Astrocyte (in vitro differentiated cells and primary cell): ENCODE data around the gene SELENOO.

Experiments
- EZH2 ChIP-seq: IDR thresholded peaks from 2 replicates; pipeline ENCODE4 v1.6.1; 2012; ENCODE audit warnings: mild to moderate bottlenecking, low read length, inconsistent platforms; ENCODE audit not compliant: insufficient read depth
- TF ChIP-seq, protein P1 (sequence below): IDR thresholded peaks from 2 replicates; pipeline ENCODE4 v1.5.1; 2011; ENCODE audit warnings: low read depth, mild to moderate bottlenecking, inconsistent platforms, low read length, moderate library complexity; ENCODE audit not compliant: insufficient read depth

DNA sequence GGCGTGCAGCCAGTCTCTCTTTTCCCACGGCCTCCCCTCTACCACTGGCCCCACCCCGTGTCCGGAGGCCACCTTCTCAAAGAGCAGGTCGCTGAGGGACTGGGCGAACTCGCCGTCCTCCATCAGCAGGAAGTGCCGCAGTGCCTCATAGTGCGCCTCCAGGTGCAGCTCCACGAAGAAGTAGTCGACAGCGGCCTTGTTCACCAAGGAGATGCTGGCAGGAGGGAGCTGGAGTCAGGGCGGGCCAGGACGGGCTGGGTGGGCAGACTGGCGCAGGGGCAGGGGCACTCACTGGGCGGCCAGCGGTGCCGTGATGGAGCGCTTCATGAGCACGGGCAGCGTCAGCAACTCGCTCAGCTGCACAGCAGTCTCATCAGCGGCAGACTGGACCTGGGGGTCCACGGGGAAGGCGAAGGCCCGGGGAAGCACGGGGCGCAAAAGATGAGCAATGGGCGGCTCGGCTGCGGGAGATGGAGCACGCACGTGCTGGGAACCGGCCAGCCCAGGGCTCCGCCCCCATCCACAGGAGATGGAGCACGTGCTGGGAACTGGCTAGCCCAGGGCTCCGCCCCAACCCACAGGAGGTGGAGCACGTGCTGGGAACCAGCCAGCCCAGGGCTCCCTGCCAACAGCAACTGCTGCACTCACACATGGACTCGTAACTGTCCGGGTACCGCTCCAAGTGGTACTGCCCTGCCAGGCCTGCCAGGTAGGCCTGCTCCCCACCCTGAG lies 18.4 kb downstream of the SELENOO start:
- TF ChIP-seq, protein P1, sequence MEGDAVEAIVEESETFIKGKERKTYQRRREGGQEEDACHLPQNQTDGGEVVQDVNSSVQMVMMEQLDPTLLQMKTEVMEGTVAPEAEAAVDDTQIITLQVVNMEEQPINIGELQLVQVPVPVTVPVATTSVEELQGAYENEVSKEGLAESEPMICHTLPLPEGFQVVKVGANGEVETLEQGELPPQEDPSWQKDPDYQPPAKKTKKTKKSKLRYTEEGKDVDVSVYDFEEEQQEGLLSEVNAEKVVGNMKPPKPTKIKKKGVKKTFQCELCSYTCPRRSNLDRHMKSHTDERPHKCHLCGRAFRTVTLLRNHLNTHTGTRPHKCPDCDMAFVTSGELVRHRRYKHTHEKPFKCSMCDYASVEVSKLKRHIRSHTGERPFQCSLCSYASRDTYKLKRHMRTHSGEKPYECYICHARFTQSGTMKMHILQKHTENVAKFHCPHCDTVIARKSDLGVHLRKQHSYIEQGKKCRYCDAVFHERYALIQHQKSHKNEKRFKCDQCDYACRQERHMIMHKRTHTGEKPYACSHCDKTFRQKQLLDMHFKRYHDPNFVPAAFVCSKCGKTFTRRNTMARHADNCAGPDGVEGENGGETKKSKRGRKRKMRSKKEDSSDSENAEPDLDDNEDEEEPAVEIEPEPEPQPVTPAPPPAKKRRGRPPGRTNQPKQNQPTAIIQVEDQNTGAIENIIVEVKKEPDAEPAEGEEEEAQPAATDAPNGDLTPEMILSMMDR = no peak
- TF ChIP-seq EZH2 = no peak
